Keratinocyte (primary cell): ENCODE data around the gene ANGPTL8. TPM values are rescaled to one million over a fixed set of nuclear protein-coding genes. Genes with fewer than 3 reads are reported as not detected.

Experiments
- DNase-seq: peaks from one replicate; pipeline ENCODE4 v3.0.0-alpha.2; 2011; ENCODE audit warnings: low read depth, missing footprints, low spot score
- FAIRE-seq: peaks from 2 replicates; lab custom pipeline; 2011; peaks lifted over from hg19 to GRCh38; lab: Jason Lieb, UNC
- H2AFZ ChIP-seq: 2 replicates; pipeline ENCODE4 v1.6.0; 2012; ENCODE audit warnings: low read length, control low read depth, inconsistent platforms; ENCODE audit not compliant: control insufficient read depth
- H3K27ac ChIP-seq: 2 replicates; pipeline ENCODE4 v1.5.1; 2011; ENCODE audit warnings: low read length; ENCODE audit not compliant: control insufficient read depth, insufficient read depth
- H3K27me3 ChIP-seq: 3 replicates; pipeline ENCODE4 v1.6.0; 2011; ENCODE audit warnings: low read length; ENCODE audit not compliant: control insufficient read depth, insufficient read depth; ENCODE audit errors: extremely low read depth
- H3K36me3 ChIP-seq, 2 experiments: 2 replicates in 1 of 2; 3 replicates in 1 of 2; pipeline ENCODE4 v1.5.1; 2011; ENCODE audit warnings: low read length in 2 of 2, mild to moderate bottlenecking in 1 of 2; ENCODE audit not compliant: control insufficient read depth in 2 of 2, insufficient read depth in 2 of 2; ENCODE audit errors: extremely low read depth in 1 of 2
- H3K4me1 ChIP-seq: 3 replicates; pipeline ENCODE4 v1.5.1; 2011; ENCODE audit warnings: low read length; ENCODE audit not compliant: control insufficient read depth, insufficient read depth; ENCODE audit errors: extremely low read depth
- H3K4me2 ChIP-seq: 3 replicates; pipeline ENCODE4 v1.6.0; 2011; ENCODE audit warnings: low read depth, low read length; ENCODE audit not compliant: control insufficient read depth, insufficient read depth; ENCODE audit errors: extremely low read depth
- H3K4me3 ChIP-seq, 3 experiments: fragments of 200-600 bp in 1 of 3; sonication (generic) in 1 of 3; 2 replicates in 2 of 3; 3 replicates in 1 of 3; pipeline ENCODE4 v1.5.1; 2011 to 2016; ENCODE audit warnings: low read length in 3 of 3, mild to moderate bottlenecking in 3 of 3, control low read depth in 2 of 3, inconsistent platforms in 1 of 3, low read depth in 1 of 3, mixed read lengths in 1 of 3, mixed run types in 1 of 3, moderate library complexity in 1 of 3; ENCODE audit not compliant: control insufficient read depth in 2 of 3, insufficient read depth in 2 of 3; ENCODE audit errors: extremely low read depth in 1 of 3
- H3K79me2 ChIP-seq: 2 replicates; pipeline ENCODE4 v1.6.0; 2012; ENCODE audit warnings: low read length; ENCODE audit not compliant: control insufficient read depth, insufficient read depth
- H3K9ac ChIP-seq: 3 replicates; pipeline ENCODE4 v1.6.0; 2011; ENCODE audit warnings: low read length; ENCODE audit not compliant: control insufficient read depth, insufficient read depth; ENCODE audit errors: extremely low read depth
- H3K9me1 ChIP-seq: 3 replicates; pipeline ENCODE4 v1.6.0; 2011; ENCODE audit warnings: low read length; ENCODE audit not compliant: control insufficient read depth, insufficient read depth; ENCODE audit errors: extremely low read depth
- H3K9me3 ChIP-seq: 2 replicates; pipeline ENCODE4 v1.5.1; 2012; ENCODE audit warnings: low read depth, low read length; ENCODE audit not compliant: control insufficient read depth
- H4K20me1 ChIP-seq: 3 replicates; pipeline ENCODE4 v1.6.0; 2011; ENCODE audit warnings: low read length; ENCODE audit not compliant: control insufficient read depth, insufficient read depth; ENCODE audit errors: extremely low read depth
- EZH2 ChIP-seq: IDR thresholded peaks from one replicate; pipeline ENCODE4 v1.6.1; 2012; ENCODE audit warnings: inconsistent platforms, mild to moderate bottlenecking, low read length, moderate library complexity
- dilution Hi-C: fragments of 300-500 bp; cut with MboI; formaldehyde crosslinking; loops from one replicate; pipeline ENCODE4 v1.7.0; 2020; ENCODE audit warnings: low sequenced_read_pairs; ENCODE audit not compliant: extremely low pct_ligation_motif_present
- polyA plus RNA-seq, 5 experiments: library from polyadenylated mRNA; depleted of rRNA in 3 of 5; stranded (reverse) in 3 of 5; stranded (forward) in 1 of 5; unstranded in 1 of 5; fragments of >200 nt; gene quantifications; 1 replicate in 1 of 5; 2 replicates in 3 of 5; 3 replicates in 1 of 5; pipeline versions ENCODE4 v1.2.1 to v1.2.3, GENCODE V29; 2011 to 2012; ENCODE audit warnings: missing spikeins in 2 of 5, low read depth in 1 of 5, low replicate concordance in 1 of 5
- TF ChIP-seq, protein P1 (sequence below), 3 experiments: IDR thresholded peaks in 1 of 3; conservative IDR thresholded peaks in 1 of 3; optimal IDR thresholded peaks in 1 of 3; 2 replicates in 2 of 3; 3 replicates in 1 of 3; pipeline versions ENCODE3 to v1.5.1; 2011; ENCODE audit warnings: low read length in 3 of 3, mild to moderate bottlenecking in 3 of 3, moderate library complexity in 2 of 3, control low read depth in 1 of 3, inconsistent platforms in 1 of 3; ENCODE audit not compliant: insufficient read depth in 2 of 3; ENCODE audit errors: extremely low read depth in 1 of 3

The ANGPTL8 gene
- polyA plus RNA-seq, 1 donor (not counting 4 experiments of a cell fraction or from before 2014, with no cell fraction given) = 0.18 TPM

DNA sequence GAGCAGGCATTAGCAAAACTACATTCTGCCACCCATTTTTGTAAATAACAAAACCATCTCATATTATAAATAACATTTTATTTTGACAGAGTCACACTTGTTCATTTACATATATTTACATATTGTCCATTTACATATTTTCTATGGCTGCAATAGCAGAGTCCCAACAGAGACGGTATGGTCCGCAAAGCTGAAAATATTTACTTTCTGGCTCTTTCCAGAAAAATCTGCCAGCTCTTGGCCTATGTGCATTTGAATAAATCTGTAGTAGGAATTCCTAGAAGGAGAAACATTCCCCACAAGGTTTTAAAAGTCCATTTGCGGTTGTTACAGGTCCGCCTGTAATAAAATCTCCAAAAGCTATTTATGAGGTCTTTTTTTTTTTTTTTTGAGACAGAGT lies 50.8 kb downstream of the ANGPTL8 start:
- no peaks in the 10 kb centered on the region for H3K9me1 ChIP-seq
- no peak for DNase-seq
- no peak for FAIRE-seq
- no peaks in the 10 kb centered on the region for H3K36me3 ChIP-seq
- no peak overlapping the region for H3K27ac ChIP-seq
- H3K4me1 ChIP-seq = peaks cover 7% of the 10 kb centered on the region
- TF ChIP-seq, protein P1, sequence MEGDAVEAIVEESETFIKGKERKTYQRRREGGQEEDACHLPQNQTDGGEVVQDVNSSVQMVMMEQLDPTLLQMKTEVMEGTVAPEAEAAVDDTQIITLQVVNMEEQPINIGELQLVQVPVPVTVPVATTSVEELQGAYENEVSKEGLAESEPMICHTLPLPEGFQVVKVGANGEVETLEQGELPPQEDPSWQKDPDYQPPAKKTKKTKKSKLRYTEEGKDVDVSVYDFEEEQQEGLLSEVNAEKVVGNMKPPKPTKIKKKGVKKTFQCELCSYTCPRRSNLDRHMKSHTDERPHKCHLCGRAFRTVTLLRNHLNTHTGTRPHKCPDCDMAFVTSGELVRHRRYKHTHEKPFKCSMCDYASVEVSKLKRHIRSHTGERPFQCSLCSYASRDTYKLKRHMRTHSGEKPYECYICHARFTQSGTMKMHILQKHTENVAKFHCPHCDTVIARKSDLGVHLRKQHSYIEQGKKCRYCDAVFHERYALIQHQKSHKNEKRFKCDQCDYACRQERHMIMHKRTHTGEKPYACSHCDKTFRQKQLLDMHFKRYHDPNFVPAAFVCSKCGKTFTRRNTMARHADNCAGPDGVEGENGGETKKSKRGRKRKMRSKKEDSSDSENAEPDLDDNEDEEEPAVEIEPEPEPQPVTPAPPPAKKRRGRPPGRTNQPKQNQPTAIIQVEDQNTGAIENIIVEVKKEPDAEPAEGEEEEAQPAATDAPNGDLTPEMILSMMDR (optimal IDR thresholded peaks at IDR 0.05 in 1 of 3, IDR thresholded peaks at IDR 0.05 in 1 of 3, conservative IDR thresholded peaks at IDR 0.05 in 1 of 3; ENCODE audit: extremely low read depth in 1 of 3, insufficient read depth in 2 of 3, low read length in 3 of 3) = no peak
- no peak for TF ChIP-seq EZH2
- H3K4me3 ChIP-seq = no peak overlapping the region
- no peaks in the 10 kb centered on the region for H3K79me2 ChIP-seq
- no peak overlapping the region for H2AFZ ChIP-seq
- dilution Hi-C loops = no loop called here
- H3K9me3 ChIP-seq = no peaks in the 10 kb centered on the region
- no peaks in the 10 kb centered on the region for H3K27me3 ChIP-seq
- no peak overlapping the region for H3K4me2 ChIP-seq
- no peak overlapping the region for H3K9ac ChIP-seq
- H4K20me1 ChIP-seq = no peaks in the 10 kb centered on the region

DNA sequence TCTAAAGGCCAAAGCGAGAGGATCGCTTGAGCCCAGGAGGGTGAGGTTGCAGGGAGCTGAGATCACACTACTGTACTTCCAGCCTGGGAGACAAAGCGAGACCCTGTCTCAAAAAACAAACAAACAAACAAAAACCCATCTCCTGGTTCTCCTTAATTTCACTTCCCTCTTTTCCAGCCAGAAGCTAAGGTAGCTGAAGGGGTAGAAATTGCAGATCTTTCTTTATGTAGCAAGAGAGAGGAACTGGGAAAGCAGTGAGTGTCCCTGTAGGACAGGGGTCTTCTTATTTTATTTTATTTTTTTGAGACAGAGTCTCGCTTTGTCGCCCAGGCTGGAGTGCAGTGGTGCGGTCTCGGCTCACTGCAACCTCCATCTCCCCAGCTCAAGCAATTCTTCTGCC lies 52.0 kb downstream of the ANGPTL8 start:
- peaks cover 7% of the 10 kb centered on the region for H3K4me1 ChIP-seq
- no peaks in the 10 kb centered on the region for H3K9me3 ChIP-seq
- H2AFZ ChIP-seq = no peak overlapping the region
- DNase-seq (no peak), FAIRE-seq (no peak)
- TF ChIP-seq EZH2 = no peak
- TF ChIP-seq, protein P1 (optimal IDR thresholded peaks at IDR 0.05 in 1 of 3, IDR thresholded peaks at IDR 0.05 in 1 of 3, conservative IDR thresholded peaks at IDR 0.05 in 1 of 3; ENCODE audit: extremely low read depth in 1 of 3, insufficient read depth in 2 of 3, low read length in 3 of 3) = no peak
- no peak overlapping the region for H3K4me3 ChIP-seq
- no peaks in the 10 kb centered on the region for H3K9me1 ChIP-seq
- dilution Hi-C loops = no loop called here
- H3K36me3 ChIP-seq = no peaks in the 10 kb centered on the region
- H3K4me2 ChIP-seq = no peak overlapping the region
- no peaks in the 10 kb centered on the region for H4K20me1 ChIP-seq
- H3K27me3 ChIP-seq = no peaks in the 10 kb centered on the region
- no peaks in the 10 kb centered on the region for H3K79me2 ChIP-seq
- no peak overlapping the region for H3K9ac ChIP-seq
- H3K27ac ChIP-seq = no peak overlapping the region

Other genes with a start within 250 kb of the ANGPTL8 start
- 182 to 325 TPM (median 241 TPM) in 3 replicates for gene LDLR, start 150.2 kb upstream of the ANGPTL8 start, polyA plus RNA-seq
- gene SPC24, start 83.8 kb upstream of the ANGPTL8 start, polyA plus RNA-seq = 1.8 to 8.0 TPM (median 6.4 TPM) in 3 replicates
- 2.8 to 3.9 TPM (median 3.6 TPM) in 3 replicates for gene KANK2, start 42.1 kb upstream of the ANGPTL8 start, polyA plus RNA-seq
- gene DOCK6, start 22.9 kb downstream of the ANGPTL8 start, polyA plus RNA-seq = 9.1 to 14.1 TPM (median 13.3 TPM) in 3 replicates
- not detected in 3 replicates for gene TSPAN16, start 56.5 kb downstream of the ANGPTL8 start, polyA plus RNA-seq
- 63.1 to 99.0 TPM (median 66.0 TPM) in 3 replicates for gene RAB3D, start 100.0 kb downstream of the ANGPTL8 start, polyA plus RNA-seq
- gene TMEM205, start 106.6 kb downstream of the ANGPTL8 start, polyA plus RNA-seq = 65.5 to 107 TPM (median 91.7 TPM) in 3 replicates
- 6.4 to 9.1 TPM (median 7.5 TPM) in 3 replicates for gene CCDC159, start 106.9 kb downstream of the ANGPTL8 start, polyA plus RNA-seq
- 3.5 to 9.1 TPM (median 5.7 TPM) in 3 replicates for gene PLPPR2, start 115.8 kb downstream of the ANGPTL8 start, polyA plus RNA-seq
- gene SWSAP1, start 135.0 kb downstream of the ANGPTL8 start, polyA plus RNA-seq = 2.1 to 2.5 TPM (median 2.2 TPM) in 3 replicates
- 0.68 to 0.94 TPM (median 0.85 TPM) in 3 replicates for gene EPOR, start 144.7 kb downstream of the ANGPTL8 start, polyA plus RNA-seq
- gene RGL3, start 179.7 kb downstream of the ANGPTL8 start, polyA plus RNA-seq = not detected in 3 replicates
- gene ODAD3, start 195.5 kb downstream of the ANGPTL8 start, polyA plus RNA-seq = 0.05 to 0.52 TPM (median 0.09 TPM) in 3 replicates
- 47.9 to 125 TPM (median 56.3 TPM) in 3 replicates for gene PRKCSH, start 196.0 kb downstream of the ANGPTL8 start, polyA plus RNA-seq
- gene ELAVL3, start 241.4 kb downstream of the ANGPTL8 start, polyA plus RNA-seq = not detected in 3 replicates